ENCODE results near the gene PIGH. TPM values are rescaled to one million over a fixed set of nuclear protein-coding genes. Genes with fewer than 3 reads are reported as not detected.

Gene PIGH
- total RNA-seq: 10.2 and 13.7 TPM in 2 replicates

DNA sequence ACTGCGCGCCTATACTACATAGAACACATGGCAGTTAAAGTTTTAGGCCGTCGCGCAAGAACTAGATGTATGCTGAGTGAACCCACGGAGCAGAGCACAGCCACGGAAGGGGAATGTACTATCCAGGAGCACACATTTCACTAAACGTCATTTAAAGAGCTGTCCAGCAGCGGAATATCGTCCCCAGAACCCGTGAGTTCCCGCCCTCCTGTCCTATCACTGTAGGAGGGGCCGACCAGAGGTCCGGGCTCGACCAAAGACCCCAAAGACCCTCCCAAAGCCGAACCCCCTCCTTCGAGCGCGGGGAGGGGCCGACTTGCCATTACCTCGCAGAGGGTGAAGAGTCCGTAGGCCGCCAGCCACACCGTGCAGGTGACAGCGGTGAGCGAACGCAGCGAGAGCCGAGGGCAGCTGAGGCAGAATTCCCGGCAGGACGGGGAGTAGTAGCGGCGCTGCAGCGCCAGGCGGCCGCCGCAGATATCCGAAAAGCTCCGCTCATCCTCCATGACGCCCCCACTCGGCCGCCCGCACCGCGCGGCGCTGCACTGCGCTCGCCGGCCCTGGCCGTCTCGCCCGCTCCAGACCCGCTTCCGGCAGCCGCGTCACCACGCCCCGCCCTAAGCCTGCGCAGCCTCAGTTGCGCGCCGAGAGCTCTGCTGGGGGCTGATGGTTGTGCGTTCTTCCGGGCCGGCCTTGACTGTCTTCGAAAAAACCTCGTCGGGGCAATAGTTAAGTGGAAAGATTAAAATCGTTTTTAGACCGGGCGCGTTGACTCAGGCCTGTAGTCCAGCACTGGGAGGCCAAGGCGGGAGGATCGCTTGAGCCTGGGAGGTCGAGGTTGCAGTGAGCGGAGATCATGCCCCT, at the start of gene PIGH:
TSS of gene PIGH (minus strand) at position 571 of the 864 bp plus-strand sequence. CDS start at position 506, 65 bp downstream.

DNA sequence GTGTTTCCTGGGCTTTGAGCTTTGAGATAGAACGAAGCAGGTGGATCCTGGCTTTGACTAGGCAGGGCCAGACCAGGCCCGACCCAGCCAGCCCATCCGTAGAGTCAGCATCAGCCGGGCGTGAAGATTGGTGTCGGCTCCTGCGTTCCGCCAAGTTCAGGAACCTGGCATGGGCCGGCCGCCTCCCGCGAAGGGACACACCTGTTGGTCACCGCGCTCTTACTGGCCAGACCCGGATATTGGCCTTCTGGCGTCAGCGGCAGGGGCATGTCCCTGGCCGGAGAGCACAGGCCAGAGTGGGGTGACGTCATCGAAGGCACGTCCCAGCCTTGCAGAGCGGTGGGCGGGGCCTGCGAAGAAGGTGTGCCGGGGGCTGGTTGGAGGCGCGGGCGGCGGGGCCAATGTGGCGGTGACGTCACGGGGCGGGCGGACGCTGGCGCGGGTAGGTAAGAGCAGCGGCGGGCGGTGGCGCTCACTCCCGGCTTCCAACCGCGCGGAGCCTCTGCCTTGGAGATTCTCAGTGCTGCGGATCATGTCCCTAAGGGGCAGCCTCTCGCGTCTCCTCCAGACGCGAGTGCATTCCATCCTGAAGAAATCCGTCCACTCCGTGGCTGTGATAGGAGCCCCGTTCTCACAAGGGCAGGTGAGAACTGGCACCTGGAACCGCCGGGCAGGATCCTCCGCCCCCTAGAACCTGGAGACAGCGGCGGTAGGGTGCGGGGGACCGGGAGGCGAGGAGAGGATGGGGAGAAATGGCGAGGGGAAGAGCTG, 19.6 kb upstream of the PIGH start, which contains the start of gene ARG2:
TSS of gene ARG2 (plus strand) at position 475 of the 771 bp plus-strand sequence. CDS start at position 533, 58 bp downstream.

Other genes starting within 250 kb of the PIGH start
- gene ATP6V1D, start 240.5 kb downstream of the PIGH start, total RNA-seq: 134 and 158 TPM in 2 replicates
- gene EIF2S1, start 239.9 kb downstream of the PIGH start, total RNA-seq: 185 and 281 TPM in 2 replicates
- gene PLEK2, start 188.1 kb downstream of the PIGH start, total RNA-seq: 8.9 and 17.9 TPM in 2 replicates
- 1.8 and 2.4 TPM in 2 replicates for gene TMEM229B, start 111.5 kb downstream of the PIGH start, total RNA-seq
- 1.0 and 1.5 TPM in 2 replicates for gene PLEKHH1, start 67.0 kb downstream of the PIGH start, total RNA-seq
- 4.6 and 4.8 TPM in 2 replicates for gene ARG2, start 19.7 kb upstream of the PIGH start, total RNA-seq
- 61.8 and 71.2 TPM in 2 replicates for gene VTI1B, start 74.4 kb upstream of the PIGH start, total RNA-seq
- 171 and 184 TPM in 2 replicates for gene RDH11, start 95.5 kb upstream of the PIGH start, total RNA-seq
- gene RDH12, start 101.6 kb upstream of the PIGH start, total RNA-seq: not detected in 2 replicates
- 17.2 and 22.0 TPM in 2 replicates for gene ZFYVE26, start 216.3 kb upstream of the PIGH start, total RNA-seq
- gene RAD51B, start 219.5 kb upstream of the PIGH start, total RNA-seq: 20.5 and 27.5 TPM in 2 replicates

Data from smooth muscle cell of the umbilical artery (primary cell).